ENCODE measurements around the gene LINGO1.

Gene LINGO1

GRCh38 chr15:77599357-77599756, 33.4 kb downstream of the LINGO1 start:
- Histone ChIP-seq H3K4me3 (ENCODE audit: low read depth in 1 of 2, low read length in 2 of 2) (peak overlapping the region in 1 of 2 donors; percentile 39), H3K27ac (ENCODE audit: low read length) (no peak overlapping the region), H3K4me1 (ENCODE audit: control insufficient read depth in 1 of 2, insufficient read depth in 2 of 2, low read length in 2 of 2) (no peaks in the 10 kb centered on the region), H3K9me3 (ENCODE audit: control insufficient read depth in 1 of 2, low read length in 2 of 2) (no peaks in the 10 kb centered on the region), H3K27me3 (ENCODE audit: low read depth, low read length) (no peaks in the 10 kb centered on the region), H3K36me3 (ENCODE audit: control insufficient read depth in 1 of 2, insufficient read depth in 2 of 2, low read length in 2 of 2) (no peaks in the 10 kb centered on the region)

GRCh38 chr15:77598644-77599043, 34.1 kb downstream of the LINGO1 start:
- no peaks in the 10 kb centered on the region for H3K9me3 ChIP-seq (ENCODE audit: control insufficient read depth in 1 of 2, low read length in 2 of 2)
- no peaks in the 10 kb centered on the region for H3K27me3 ChIP-seq (ENCODE audit: low read depth, low read length)
- H3K36me3 ChIP-seq (ENCODE audit: control insufficient read depth in 1 of 2, insufficient read depth in 2 of 2, low read length in 2 of 2) = no peaks in the 10 kb centered on the region
- H3K27ac ChIP-seq (ENCODE audit: low read length) = no peak overlapping the region
- H3K4me1 ChIP-seq (ENCODE audit: control insufficient read depth in 1 of 2, insufficient read depth in 2 of 2, low read length in 2 of 2) = no peaks in the 10 kb centered on the region
- no peak overlapping the region for H3K4me3 ChIP-seq (ENCODE audit: low read depth in 1 of 2, low read length in 2 of 2)

GRCh38 chr15:77597804-77598453, 34.8 kb downstream of the LINGO1 start:
- no peaks in the 10 kb centered on the region for H3K4me1 ChIP-seq (ENCODE audit: control insufficient read depth in 1 of 2, insufficient read depth in 2 of 2, low read length in 2 of 2)
- no peak overlapping the region for H3K4me3 ChIP-seq (ENCODE audit: low read depth in 1 of 2, low read length in 2 of 2)
- H3K36me3 ChIP-seq (ENCODE audit: control insufficient read depth in 1 of 2, insufficient read depth in 2 of 2, low read length in 2 of 2) = no peaks in the 10 kb centered on the region
- H3K27me3 ChIP-seq (ENCODE audit: low read depth, low read length) = no peaks in the 10 kb centered on the region
- no peaks in the 10 kb centered on the region for H3K9me3 ChIP-seq (ENCODE audit: control insufficient read depth in 1 of 2, low read length in 2 of 2)
- no peak overlapping the region for H3K27ac ChIP-seq (ENCODE audit: low read length)

GRCh38 chr15:77596821-77597803, 35.6 kb downstream of the LINGO1 start:
- no peak overlapping the region for H3K4me3 ChIP-seq (ENCODE audit: low read depth in 1 of 2, low read length in 2 of 2)
- no peaks in the 10 kb centered on the region for H3K27me3 ChIP-seq (ENCODE audit: low read depth, low read length)
- no peaks in the 10 kb centered on the region for H3K9me3 ChIP-seq (ENCODE audit: control insufficient read depth in 1 of 2, low read length in 2 of 2)
- H3K4me1 ChIP-seq (ENCODE audit: control insufficient read depth in 1 of 2, insufficient read depth in 2 of 2, low read length in 2 of 2) = no peaks in the 10 kb centered on the region
- no peak overlapping the region for H3K27ac ChIP-seq (ENCODE audit: low read length)
- no peaks in the 10 kb centered on the region for H3K36me3 ChIP-seq (ENCODE audit: control insufficient read depth in 1 of 2, insufficient read depth in 2 of 2, low read length in 2 of 2)

- Histone ChIP-seq H3K9me3 (ENCODE audit: control insufficient read depth in 1 of 2, low read length in 2 of 2) (no peaks in the 10 kb centered on the region), H3K4me3 (ENCODE audit: low read depth in 1 of 2, low read length in 2 of 2) (no peak overlapping the region), H3K27me3 (ENCODE audit: low read depth, low read length) (no peaks in the 10 kb centered on the region), H3K4me1 (ENCODE audit: control insufficient read depth in 1 of 2, insufficient read depth in 2 of 2, low read length in 2 of 2) (no peaks in the 10 kb centered on the region), H3K27ac (ENCODE audit: low read length) (no peak overlapping the region), H3K36me3 (ENCODE audit: control insufficient read depth in 1 of 2, insufficient read depth in 2 of 2, low read length in 2 of 2) (no peaks in the 10 kb centered on the region)
Observed at GRCh38 chr15:77595231-77595630, 37.5 kb downstream of the LINGO1 start.

GRCh38 chr15:77592758-77593157, 40.0 kb downstream of the LINGO1 start:
- Histone ChIP-seq H3K27me3 (ENCODE audit: low read depth, low read length) (no peaks in the 10 kb centered on the region), H3K36me3 (ENCODE audit: control insufficient read depth in 1 of 2, insufficient read depth in 2 of 2, low read length in 2 of 2) (no peaks in the 10 kb centered on the region), H3K4me3 (ENCODE audit: low read depth in 1 of 2, low read length in 2 of 2) (no peak overlapping the region), H3K27ac (ENCODE audit: low read length) (no peak overlapping the region), H3K4me1 (ENCODE audit: control insufficient read depth in 1 of 2, insufficient read depth in 2 of 2, low read length in 2 of 2) (no peaks in the 10 kb centered on the region), H3K9me3 (ENCODE audit: control insufficient read depth in 1 of 2, low read length in 2 of 2) (no peaks in the 10 kb centered on the region)

GRCh38 chr15:77591968-77592613, 40.6 kb downstream of the LINGO1 start:
- H3K27me3 ChIP-seq (ENCODE audit: low read depth, low read length) = no peaks in the 10 kb centered on the region
- no peak overlapping the region for H3K4me3 ChIP-seq (ENCODE audit: low read depth in 1 of 2, low read length in 2 of 2)
- no peak overlapping the region for H3K27ac ChIP-seq (ENCODE audit: low read length)
- no peaks in the 10 kb centered on the region for H3K9me3 ChIP-seq (ENCODE audit: control insufficient read depth in 1 of 2, low read length in 2 of 2)
- no peaks in the 10 kb centered on the region for H3K36me3 ChIP-seq (ENCODE audit: control insufficient read depth in 1 of 2, insufficient read depth in 2 of 2, low read length in 2 of 2)
- no peaks in the 10 kb centered on the region for H3K4me1 ChIP-seq (ENCODE audit: control insufficient read depth in 1 of 2, insufficient read depth in 2 of 2, low read length in 2 of 2)

- Histone ChIP-seq H3K27me3 (ENCODE audit: low read depth, low read length) (no peaks in the 10 kb centered on the region), H3K27ac (ENCODE audit: low read length) (no peak overlapping the region), H3K4me3 (ENCODE audit: low read depth in 1 of 2, low read length in 2 of 2) (no peak overlapping the region), H3K4me1 (ENCODE audit: control insufficient read depth in 1 of 2, insufficient read depth in 2 of 2, low read length in 2 of 2) (no peaks in the 10 kb centered on the region), H3K36me3 (ENCODE audit: control insufficient read depth in 1 of 2, insufficient read depth in 2 of 2, low read length in 2 of 2) (no peaks in the 10 kb centered on the region), H3K9me3 (ENCODE audit: control insufficient read depth in 1 of 2, low read length in 2 of 2) (no peaks in the 10 kb centered on the region)
Observed at GRCh38 chr15:77589839-77590238, 42.9 kb downstream of the LINGO1 start.

- H3K4me1 ChIP-seq (ENCODE audit: control insufficient read depth in 1 of 2, insufficient read depth in 2 of 2, low read length in 2 of 2) = no peaks in the 10 kb centered on the region
- H3K36me3 ChIP-seq (ENCODE audit: control insufficient read depth in 1 of 2, insufficient read depth in 2 of 2, low read length in 2 of 2) = no peaks in the 10 kb centered on the region
- H3K27ac ChIP-seq (ENCODE audit: low read length) = no peak overlapping the region
- no peaks in the 10 kb centered on the region for H3K27me3 ChIP-seq (ENCODE audit: low read depth, low read length)
- no peak overlapping the region for H3K4me3 ChIP-seq (ENCODE audit: low read depth in 1 of 2, low read length in 2 of 2)
- no peaks in the 10 kb centered on the region for H3K9me3 ChIP-seq (ENCODE audit: control insufficient read depth in 1 of 2, low read length in 2 of 2)
Observed at GRCh38 chr15:77588126-77588525, 44.6 kb downstream of the LINGO1 start.

GRCh38 chr15:77584691-77585090, 48.0 kb downstream of the LINGO1 start:
- Histone ChIP-seq H3K27ac (ENCODE audit: low read length) (no peak overlapping the region), H3K9me3 (ENCODE audit: control insufficient read depth in 1 of 2, low read length in 2 of 2) (no peaks in the 10 kb centered on the region), H3K36me3 (ENCODE audit: control insufficient read depth in 1 of 2, insufficient read depth in 2 of 2, low read length in 2 of 2) (no peaks in the 10 kb centered on the region), H3K4me1 (ENCODE audit: control insufficient read depth in 1 of 2, insufficient read depth in 2 of 2, low read length in 2 of 2) (no peaks in the 10 kb centered on the region), H3K4me3 (ENCODE audit: low read depth in 1 of 2, low read length in 2 of 2) (no peak overlapping the region), H3K27me3 (ENCODE audit: low read depth, low read length) (no peaks in the 10 kb centered on the region)

- H3K36me3 ChIP-seq (ENCODE audit: control insufficient read depth in 1 of 2, insufficient read depth in 2 of 2, low read length in 2 of 2) = no peaks in the 10 kb centered on the region
- H3K9me3 ChIP-seq (ENCODE audit: control insufficient read depth in 1 of 2, low read length in 2 of 2) = no peaks in the 10 kb centered on the region
- H3K4me3 ChIP-seq (ENCODE audit: low read depth in 1 of 2, low read length in 2 of 2) = no peak overlapping the region
- no peak overlapping the region for H3K27ac ChIP-seq (ENCODE audit: low read length)
- H3K27me3 ChIP-seq (ENCODE audit: low read depth, low read length) = no peaks in the 10 kb centered on the region
- no peaks in the 10 kb centered on the region for H3K4me1 ChIP-seq (ENCODE audit: control insufficient read depth in 1 of 2, insufficient read depth in 2 of 2, low read length in 2 of 2)
Observed at GRCh38 chr15:77584201-77584600, 48.5 kb downstream of the LINGO1 start.
